ENCODE data around the gene DTD1.
"Not testable (repeated sequence)": the region's sequence is repeated elsewhere in the genome, so short reads cannot be mapped to it uniquely, and the experiment has no call there.

The DTD1 gene

GRCh38 chr20:18780385-18781130, 192.7 kb downstream of the DTD1 start:
- Histone ChIP-seq H3K4me3 (ENCODE audit: low read depth in 1 of 2, low read length in 2 of 2) (no peak overlapping the region), H3K36me3 (ENCODE audit: control insufficient read depth in 1 of 2, insufficient read depth in 2 of 2, low read length in 2 of 2) (no peaks in the 10 kb centered on the region), H3K27me3 (ENCODE audit: low read depth, low read length) (no peaks in the 10 kb centered on the region), H3K4me1 (ENCODE audit: control insufficient read depth in 1 of 2, insufficient read depth in 2 of 2, low read length in 2 of 2) (no peaks in the 10 kb centered on the region), H3K9me3 (ENCODE audit: control insufficient read depth in 1 of 2, low read length in 2 of 2) (no peaks in the 10 kb centered on the region), H3K27ac (ENCODE audit: low read length) (no peak overlapping the region)

DNA sequence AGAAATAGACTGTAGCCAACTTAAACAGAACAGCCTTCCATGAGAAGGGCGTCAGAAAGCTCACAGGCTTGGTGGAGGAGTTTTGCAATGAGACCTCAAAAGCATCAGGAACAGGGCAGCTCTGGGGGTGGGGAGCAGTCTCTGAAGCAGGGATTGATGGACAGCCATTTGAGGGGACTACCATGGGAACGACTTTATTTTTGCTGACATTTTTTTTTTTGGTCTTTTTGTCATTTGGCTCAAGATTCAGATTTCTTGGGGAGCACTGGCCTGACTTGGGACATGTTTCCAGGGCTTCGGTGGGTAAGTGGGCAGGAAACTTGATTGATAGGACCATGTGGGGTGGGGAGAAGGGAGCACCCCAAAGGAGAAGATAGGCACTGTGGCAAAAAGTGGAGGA, 193.7 kb downstream of the DTD1 start:
- Histone ChIP-seq H3K4me1 (ENCODE audit: control insufficient read depth in 1 of 2, insufficient read depth in 2 of 2, low read length in 2 of 2) (no peaks in the 10 kb centered on the region), H3K27me3 (ENCODE audit: low read depth, low read length) (no peaks in the 10 kb centered on the region), H3K4me3 (ENCODE audit: low read depth in 1 of 2, low read length in 2 of 2) (no peak overlapping the region), H3K27ac (ENCODE audit: low read length) (no peak overlapping the region), H3K9me3 (ENCODE audit: control insufficient read depth in 1 of 2, low read length in 2 of 2) (no peaks in the 10 kb centered on the region), H3K36me3 (ENCODE audit: control insufficient read depth in 1 of 2, insufficient read depth in 2 of 2, low read length in 2 of 2) (no peaks in the 10 kb centered on the region)

DNA sequence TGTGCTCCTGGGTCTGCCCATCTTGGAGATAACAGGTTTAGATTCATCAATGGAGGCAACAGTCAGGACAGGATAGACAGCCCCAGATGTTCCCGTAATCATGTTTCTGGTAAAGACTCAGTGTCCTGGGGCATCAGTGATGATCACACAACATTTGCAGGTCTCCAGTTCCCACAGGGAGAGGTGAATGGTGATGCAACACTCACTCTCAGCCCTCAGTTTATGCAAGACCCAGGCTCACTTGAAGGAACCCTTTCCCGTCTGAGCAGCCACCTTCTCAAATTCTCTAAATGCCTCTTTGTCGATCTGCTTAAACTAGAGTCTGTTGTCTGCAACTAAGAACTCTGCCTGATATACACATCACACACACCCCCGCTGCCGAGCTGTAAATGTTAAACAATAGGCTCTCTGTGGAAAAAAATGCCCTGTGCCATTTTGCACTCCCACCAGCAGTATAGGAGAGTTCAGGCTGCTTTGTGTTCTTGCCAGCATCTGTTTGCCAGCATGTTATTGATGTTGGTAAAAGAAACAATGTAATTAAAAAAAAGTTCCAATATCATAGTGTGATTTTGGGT, 195.6 kb downstream of the DTD1 start:
- no peaks in the 10 kb centered on the region for H3K27me3 ChIP-seq (ENCODE audit: low read depth, low read length)
- H3K9me3 ChIP-seq (ENCODE audit: control insufficient read depth in 1 of 2, low read length in 2 of 2): no peaks in the 10 kb centered on the region
- H3K36me3 ChIP-seq (ENCODE audit: control insufficient read depth in 1 of 2, insufficient read depth in 2 of 2, low read length in 2 of 2): no peaks in the 10 kb centered on the region
- no peaks in the 10 kb centered on the region for H3K4me1 ChIP-seq (ENCODE audit: control insufficient read depth in 1 of 2, insufficient read depth in 2 of 2, low read length in 2 of 2)
- H3K4me3 ChIP-seq (ENCODE audit: low read depth in 1 of 2, low read length in 2 of 2): no peak overlapping the region
- no peak overlapping the region for H3K27ac ChIP-seq (ENCODE audit: low read length)

DNA sequence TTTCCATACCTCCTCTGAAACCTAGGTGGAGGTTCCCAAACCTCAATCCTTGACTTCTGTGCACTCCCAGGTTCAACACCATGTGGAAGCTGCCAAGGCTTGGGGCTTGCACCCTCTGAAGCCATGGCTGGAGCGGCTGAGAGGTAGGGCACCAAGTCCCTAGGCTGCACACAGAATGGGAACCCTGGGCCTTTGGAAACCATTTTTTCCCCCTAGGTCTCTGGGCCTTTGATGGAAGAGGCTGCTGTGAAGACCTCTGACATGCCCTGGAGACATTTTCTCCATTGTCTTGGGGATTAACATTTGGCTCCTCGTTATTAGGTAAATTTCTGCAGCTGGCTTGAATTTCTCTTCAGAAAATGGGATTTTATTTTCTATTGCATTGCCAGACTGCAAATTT, 199.2 kb downstream of the DTD1 start:
- H3K27ac ChIP-seq (ENCODE audit: low read length); H3K27me3 ChIP-seq (ENCODE audit: low read depth, low read length); H3K4me1 ChIP-seq (ENCODE audit: control insufficient read depth in 1 of 2, insufficient read depth in 2 of 2, low read length in 2 of 2); H3K9me3 ChIP-seq (ENCODE audit: control insufficient read depth in 1 of 2, low read length in 2 of 2); H3K36me3 ChIP-seq (ENCODE audit: control insufficient read depth in 1 of 2, insufficient read depth in 2 of 2, low read length in 2 of 2); H3K4me3 ChIP-seq (ENCODE audit: low read depth in 1 of 2, low read length in 2 of 2): not testable (repeated sequence)

DNA sequence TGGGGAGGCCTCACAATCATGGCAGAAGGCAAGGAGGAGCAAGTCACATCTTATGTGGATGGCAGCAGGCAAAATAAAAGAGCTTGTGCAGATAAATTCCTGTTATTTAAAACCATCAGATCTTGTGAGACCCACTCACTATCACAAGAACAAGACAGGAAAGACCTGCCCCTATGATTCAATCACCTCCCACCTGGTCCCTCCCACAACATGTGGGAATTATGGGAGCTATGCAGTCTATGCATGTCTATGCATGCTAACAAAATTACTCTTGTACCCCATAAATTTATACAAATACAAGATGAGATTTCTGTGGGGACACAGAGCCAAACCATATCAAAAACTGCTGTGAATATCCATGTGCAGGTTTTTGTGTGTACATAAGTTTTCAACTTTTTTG, 200.2 kb downstream of the DTD1 start:
- Histone ChIP-seq H3K36me3 (ENCODE audit: control insufficient read depth in 1 of 2, insufficient read depth in 2 of 2, low read length in 2 of 2) (no peaks in the 10 kb centered on the region), H3K27ac (ENCODE audit: low read length) (no peak overlapping the region), H3K4me1 (ENCODE audit: control insufficient read depth in 1 of 2, insufficient read depth in 2 of 2, low read length in 2 of 2) (no peaks in the 10 kb centered on the region), H3K4me3 (ENCODE audit: low read depth in 1 of 2, low read length in 2 of 2) (no peak overlapping the region), H3K27me3 (ENCODE audit: low read depth, low read length) (no peaks in the 10 kb centered on the region), H3K9me3 (ENCODE audit: control insufficient read depth in 1 of 2, low read length in 2 of 2) (no peaks in the 10 kb centered on the region)

- Histone ChIP-seq H3K36me3 (ENCODE audit: control insufficient read depth in 1 of 2, insufficient read depth in 2 of 2, low read length in 2 of 2) (no peaks in the 10 kb centered on the region), H3K9me3 (ENCODE audit: control insufficient read depth in 1 of 2, low read length in 2 of 2) (no peaks in the 10 kb centered on the region), H3K4me3 (ENCODE audit: low read depth in 1 of 2, low read length in 2 of 2) (no peak overlapping the region), H3K27me3 (ENCODE audit: low read depth, low read length) (no peaks in the 10 kb centered on the region), H3K4me1 (ENCODE audit: control insufficient read depth in 1 of 2, insufficient read depth in 2 of 2, low read length in 2 of 2) (peaks cover 5 to 9% of the 10 kb centered on the region in 2 donors), H3K27ac (ENCODE audit: low read length) (no peak overlapping the region)
Measured at GRCh38 chr20:18790787-18791186, 202.9 kb downstream of the DTD1 start.

DNA sequence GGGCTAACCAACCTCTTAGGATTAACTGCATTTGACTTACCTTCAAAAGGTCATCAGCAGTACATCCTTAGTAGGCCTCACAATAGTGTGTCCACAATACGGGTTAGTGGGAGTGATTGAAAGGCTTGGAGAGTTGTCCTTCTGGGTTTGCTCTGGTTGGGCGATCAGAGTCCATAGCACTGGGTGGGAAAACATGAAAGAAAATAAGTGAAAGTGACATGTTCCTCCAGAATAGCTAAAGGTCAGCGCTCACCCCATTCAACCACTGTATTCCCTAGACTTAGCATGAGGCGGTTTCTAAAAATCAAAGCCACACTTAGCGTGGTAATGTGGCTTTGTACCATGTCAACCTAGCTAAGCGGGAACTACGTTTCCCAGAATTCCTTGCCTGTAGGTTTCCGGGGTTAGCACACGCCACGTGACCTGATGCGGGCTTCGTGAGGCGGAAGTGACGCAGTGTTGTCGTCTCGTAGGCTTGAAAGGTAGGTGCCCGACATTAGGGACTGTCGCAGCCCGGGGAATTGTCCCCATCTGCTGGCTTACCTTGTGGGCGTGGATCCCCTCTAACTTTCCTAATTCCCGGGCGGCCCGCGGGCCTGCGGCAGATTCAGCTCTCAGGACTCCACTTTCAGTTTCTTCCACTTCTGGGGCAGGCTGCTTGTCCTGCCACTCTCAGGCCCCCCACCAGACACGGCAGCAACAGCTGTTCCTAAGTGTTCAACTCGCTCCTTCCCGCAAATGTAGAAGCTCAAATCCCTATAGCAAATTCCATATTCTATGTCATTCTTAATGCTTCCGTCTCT, 206.0 kb downstream of the DTD1 start:
- peaks cover 5 to 6% of the 10 kb centered on the region in 2 donors for H3K9me3 ChIP-seq (ENCODE audit: control insufficient read depth in 1 of 2, low read length in 2 of 2)
- H3K4me1 ChIP-seq (ENCODE audit: control insufficient read depth in 1 of 2, insufficient read depth in 2 of 2, low read length in 2 of 2): peaks cover 5 to 9% of the 10 kb centered on the region in 2 donors
- no peaks in the 10 kb centered on the region for H3K27me3 ChIP-seq (ENCODE audit: low read depth, low read length)
- H3K27ac ChIP-seq (ENCODE audit: low read length): peak overlapping the region; percentile 90
- H3K4me3 ChIP-seq (ENCODE audit: low read depth in 1 of 2, low read length in 2 of 2): peak overlapping the region; percentile 79 to 84
- H3K36me3 ChIP-seq (ENCODE audit: control insufficient read depth in 1 of 2, insufficient read depth in 2 of 2, low read length in 2 of 2): no peaks in the 10 kb centered on the region

GRCh38 chr20:18794428-18794787, 206.6 kb downstream of the DTD1 start:
- peaks cover 5 to 6% of the 10 kb centered on the region in 2 donors for H3K9me3 ChIP-seq (ENCODE audit: control insufficient read depth in 1 of 2, low read length in 2 of 2)
- H3K36me3 ChIP-seq (ENCODE audit: control insufficient read depth in 1 of 2, insufficient read depth in 2 of 2, low read length in 2 of 2): no peaks in the 10 kb centered on the region
- H3K4me3 ChIP-seq (ENCODE audit: low read depth in 1 of 2, low read length in 2 of 2): peak overlapping the region; percentile 79 to 84
- no peaks in the 10 kb centered on the region for H3K27me3 ChIP-seq (ENCODE audit: low read depth, low read length)
- H3K4me1 ChIP-seq (ENCODE audit: control insufficient read depth in 1 of 2, insufficient read depth in 2 of 2, low read length in 2 of 2): peaks cover 5 to 9% of the 10 kb centered on the region in 2 donors
- H3K27ac ChIP-seq (ENCODE audit: low read length): peak overlapping the region; percentile 90

DNA sequence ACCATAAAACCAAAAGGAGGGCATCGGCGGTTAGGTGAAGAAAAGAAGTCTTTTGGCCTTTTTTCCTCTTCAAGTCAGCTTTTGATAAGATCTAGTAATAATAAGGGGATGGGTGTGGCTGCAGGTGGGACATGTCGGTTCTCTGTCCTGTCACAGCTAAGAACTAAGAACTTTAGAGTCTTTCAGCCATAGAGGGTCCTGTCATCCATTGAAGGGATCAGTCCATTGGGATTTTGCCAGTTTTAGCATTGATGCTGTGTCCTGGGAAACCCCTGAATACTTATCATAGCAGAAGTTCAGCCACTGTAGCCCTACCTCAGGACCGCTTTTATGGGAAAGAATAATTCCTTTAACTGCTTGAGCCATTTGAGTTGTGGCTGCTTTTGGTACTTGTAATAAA, 207.5 kb downstream of the DTD1 start:
- peaks cover 5 to 9% of the 10 kb centered on the region in 2 donors for H3K4me1 ChIP-seq (ENCODE audit: control insufficient read depth in 1 of 2, insufficient read depth in 2 of 2, low read length in 2 of 2)
- no peaks in the 10 kb centered on the region for H3K27me3 ChIP-seq (ENCODE audit: low read depth, low read length)
- H3K27ac ChIP-seq (ENCODE audit: low read length): no peak overlapping the region
- no peak overlapping the region for H3K4me3 ChIP-seq (ENCODE audit: low read depth in 1 of 2, low read length in 2 of 2)
- H3K36me3 ChIP-seq (ENCODE audit: control insufficient read depth in 1 of 2, insufficient read depth in 2 of 2, low read length in 2 of 2): no peaks in the 10 kb centered on the region
- H3K9me3 ChIP-seq (ENCODE audit: control insufficient read depth in 1 of 2, low read length in 2 of 2): peaks cover 5 to 6% of the 10 kb centered on the region in 2 donors

GRCh38 chr20:18796282-18796833, 208.5 kb downstream of the DTD1 start:
- H3K4me1 ChIP-seq (ENCODE audit: control insufficient read depth in 1 of 2, insufficient read depth in 2 of 2, low read length in 2 of 2): peaks cover 5 to 9% of the 10 kb centered on the region in 2 donors
- no peaks in the 10 kb centered on the region for H3K27me3 ChIP-seq (ENCODE audit: low read depth, low read length)
- H3K4me3 ChIP-seq (ENCODE audit: low read depth in 1 of 2, low read length in 2 of 2): no peak overlapping the region
- H3K9me3 ChIP-seq (ENCODE audit: control insufficient read depth in 1 of 2, low read length in 2 of 2): peaks cover 5 to 6% of the 10 kb centered on the region in 2 donors
- H3K27ac ChIP-seq (ENCODE audit: low read length): no peak overlapping the region
- H3K36me3 ChIP-seq (ENCODE audit: control insufficient read depth in 1 of 2, insufficient read depth in 2 of 2, low read length in 2 of 2): no peaks in the 10 kb centered on the region

- H3K4me3 ChIP-seq (ENCODE audit: low read depth in 1 of 2, low read length in 2 of 2): no peak overlapping the region
Measured at GRCh38 chr20:18801516-18801915, 213.7 kb downstream of the DTD1 start.

More at GRCh38 chr20:18801516-18801915, 213.7 kb downstream of the DTD1 start:
- H3K4me1 ChIP-seq (ENCODE audit: control insufficient read depth in 1 of 2, insufficient read depth in 2 of 2, low read length in 2 of 2): no peaks in the 10 kb centered on the region
- H3K36me3 ChIP-seq (ENCODE audit: control insufficient read depth in 1 of 2, insufficient read depth in 2 of 2, low read length in 2 of 2): no peaks in the 10 kb centered on the region
- peaks cover 0 to under 1% of the 10 kb centered on the region in 2 donors for H3K9me3 ChIP-seq (ENCODE audit: control insufficient read depth in 1 of 2, low read length in 2 of 2)
- no peak overlapping the region for H3K27ac ChIP-seq (ENCODE audit: low read length)
- H3K27me3 ChIP-seq (ENCODE audit: low read depth, low read length): no peaks in the 10 kb centered on the region
